ENCODE results near the gene MS4A13.
"Not testable (repeated sequence)": the region's sequence is repeated elsewhere in the genome, so short reads cannot be mapped to it uniquely, and the experiment has no call there.

Gene MS4A13

DNA sequence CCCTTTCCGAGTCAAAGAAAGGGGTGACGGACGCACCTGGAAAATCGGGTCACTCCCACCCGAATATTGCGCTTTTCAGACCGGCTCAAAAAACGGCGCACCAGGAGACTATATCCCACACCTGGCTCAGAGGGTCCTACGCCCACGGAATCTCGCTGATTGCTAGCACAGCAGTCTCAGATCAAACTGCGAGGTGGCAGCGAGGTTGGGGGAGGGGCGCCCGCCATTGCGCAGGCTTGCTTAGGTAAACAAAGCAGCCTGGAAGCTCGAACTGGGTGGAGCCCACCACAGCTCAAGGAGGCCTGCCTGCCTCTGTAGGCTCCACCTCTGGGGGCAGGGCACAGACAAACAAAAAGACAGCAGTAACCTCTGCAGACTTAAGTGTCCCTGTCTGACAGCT is 17.2 kb downstream of the MS4A13 start:
- not testable (repeated sequence) for DNase-seq

DNA sequence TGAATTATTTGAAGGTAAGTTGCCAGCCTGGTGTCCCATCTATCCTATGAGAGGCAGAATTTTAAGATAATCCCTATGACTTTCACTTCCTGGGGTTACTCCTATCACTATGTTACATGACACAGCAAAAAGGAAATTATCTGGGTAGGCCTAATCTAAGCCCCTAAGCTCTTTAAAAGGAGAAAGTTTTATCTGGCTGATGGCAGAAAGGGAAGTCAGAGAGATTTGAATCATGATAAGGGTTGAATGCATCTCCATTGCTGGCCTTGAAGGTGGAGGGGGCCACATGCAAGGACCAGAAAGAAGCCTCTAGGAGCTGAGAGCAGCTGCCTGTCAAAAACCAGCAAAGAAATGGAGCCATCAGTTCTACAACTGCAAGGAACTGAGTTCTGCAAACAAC is 23.4 kb downstream of the MS4A13 start:
- not testable (repeated sequence) for DNase-seq

DNA sequence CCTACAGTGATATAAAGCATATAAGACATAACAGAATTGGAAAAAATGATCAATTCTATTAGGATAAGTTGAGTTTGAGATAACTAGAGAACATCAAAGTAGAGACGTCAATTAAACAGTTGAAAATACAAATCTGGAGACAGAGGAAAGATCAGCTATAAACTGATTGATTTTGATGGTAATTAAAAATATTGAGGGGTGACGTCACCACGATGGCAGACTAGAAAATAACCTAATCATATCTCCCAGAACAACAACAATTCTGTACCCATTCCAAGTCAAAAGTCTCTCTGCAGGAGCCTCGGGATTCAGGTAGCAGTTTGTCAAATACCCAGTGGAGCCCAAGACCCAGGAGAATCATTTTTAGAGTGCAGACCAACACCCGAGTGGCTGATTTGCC is 28.9 kb downstream of the MS4A13 start:
- DNase-seq: no peak

DNA sequence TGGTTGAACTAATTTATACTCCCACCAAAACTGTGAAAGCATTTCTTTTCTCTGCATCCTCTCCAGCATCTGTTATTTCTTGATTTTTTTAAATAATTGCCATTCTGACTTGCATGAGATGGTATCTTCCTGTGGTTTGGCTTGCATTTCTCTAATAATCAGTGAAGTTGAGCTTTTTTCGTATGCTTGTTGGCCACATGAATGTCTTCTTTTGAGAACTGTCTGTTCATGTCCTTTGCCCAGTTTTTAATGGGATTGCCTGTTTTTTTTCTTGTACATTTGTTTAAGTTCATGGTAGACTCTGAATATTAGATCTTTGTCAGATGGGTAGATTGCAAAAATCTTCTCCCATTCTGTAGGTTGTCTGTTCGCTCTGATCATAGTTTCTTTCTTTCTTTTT is 46.1 kb downstream of the MS4A13 start:
- DNase-seq: no peak

DNA sequence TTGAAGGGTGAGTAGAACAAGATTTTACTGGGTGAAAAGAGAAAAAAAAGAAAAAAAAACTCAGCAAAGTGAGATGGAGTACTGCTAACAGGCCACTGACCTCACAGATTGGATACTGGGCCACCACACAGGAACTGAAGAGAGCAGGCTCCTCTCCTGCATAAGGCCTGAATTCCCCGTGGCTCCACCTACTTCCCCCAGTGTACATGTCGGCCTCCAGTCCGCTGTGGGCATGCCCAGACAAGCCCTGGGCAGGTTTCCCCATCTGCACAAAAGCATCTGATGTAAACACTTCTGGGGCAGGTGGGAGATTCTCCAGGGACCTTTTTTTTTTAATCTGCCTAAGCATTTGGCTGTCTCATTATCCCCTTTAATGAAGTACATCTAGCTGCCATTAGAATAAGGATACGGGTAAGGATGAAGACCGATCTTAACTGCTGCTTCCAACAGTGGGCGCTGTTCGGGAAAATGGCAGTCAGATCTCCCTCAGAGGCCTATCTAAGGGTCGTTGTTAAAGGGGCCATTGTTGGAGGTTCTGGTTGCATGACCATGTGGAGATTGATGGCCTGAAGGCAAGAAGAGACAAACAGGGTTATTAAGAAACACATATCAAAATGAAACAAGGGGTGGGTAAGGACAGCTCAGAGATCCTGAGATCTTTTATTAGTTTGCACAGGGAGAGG is 48.5 kb downstream of the MS4A13 start:
- DNase-seq: peak in 1 of 5 experiments; percentile 52

DNA sequence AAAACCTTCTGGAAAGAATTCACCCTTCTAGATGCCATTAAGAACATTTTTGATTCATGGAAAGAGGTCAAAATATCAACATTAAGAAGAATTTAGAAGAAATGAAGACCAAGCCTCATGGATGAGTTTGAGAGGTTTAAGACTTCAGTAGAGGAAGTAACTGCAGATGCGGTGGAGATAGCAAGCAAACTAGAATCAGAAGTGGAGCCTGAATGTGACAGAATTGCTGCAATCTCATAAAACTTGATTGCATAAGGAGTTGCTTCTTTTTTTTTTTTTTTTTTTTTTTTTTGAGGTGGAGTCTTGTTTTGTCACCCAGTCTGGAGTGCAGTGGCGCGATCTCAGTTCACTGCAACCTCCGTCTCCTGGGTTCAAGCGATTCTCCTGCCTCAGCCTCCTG is 51.6 kb downstream of the MS4A13 start:
- peak in 1 of 5 experiments; percentile 4 for DNase-seq

DNA sequence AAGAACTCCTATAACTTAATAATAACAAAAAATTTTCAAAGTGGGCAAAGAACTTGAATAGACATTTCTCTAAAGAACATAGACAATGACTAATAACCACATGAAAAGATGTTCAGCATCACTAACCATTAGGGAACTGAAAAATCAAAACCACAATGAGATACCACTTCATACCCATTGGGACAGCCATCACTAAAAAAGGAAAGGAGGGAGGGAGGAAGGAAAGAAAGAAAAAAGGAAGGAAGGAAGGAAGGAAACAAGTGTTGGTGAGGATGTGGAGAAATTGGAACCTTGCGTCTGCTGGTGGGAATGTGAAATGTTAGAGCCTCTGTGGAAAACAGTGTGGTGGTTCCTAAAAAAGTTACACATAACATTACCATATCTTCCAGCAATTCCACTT is 55.8 kb downstream of the MS4A13 start:
- DNase-seq: no peak

DNA sequence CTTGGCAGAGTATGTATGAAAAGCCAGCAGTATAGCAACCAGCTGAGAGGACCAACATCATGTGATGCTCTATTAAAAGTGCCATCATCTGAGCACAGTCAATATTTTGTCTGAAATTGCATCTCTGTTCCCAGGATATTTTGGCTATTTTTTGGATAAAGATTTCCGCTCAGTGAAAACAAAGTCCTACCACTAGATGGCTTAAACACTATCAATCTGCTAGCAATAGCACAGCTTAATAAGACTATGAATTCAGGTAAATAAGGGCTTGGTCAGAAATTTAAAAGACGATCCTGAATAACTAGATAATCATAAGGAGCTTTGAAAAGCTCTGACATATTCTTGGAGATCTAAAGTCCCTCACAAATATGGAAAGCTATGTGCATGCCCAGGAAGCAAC is 74.4 kb downstream of the MS4A13 start:
- no peak for DNase-seq
